NT2/D1 (cell line): ENCODE data around the gene RGS7.

Experiments
- SUZ12 ChIP-seq: IDR thresholded peaks from 2 replicates; pipeline ENCODE4 v1.6.1; 2011; ENCODE audit not compliant: insufficient read length, insufficient read depth; ENCODE audit errors: extremely low read depth
- ZNF274 ChIP-seq: IDR thresholded peaks from 2 replicates; pipeline ENCODE4 v1.6.1; 2011; ENCODE audit warnings: mild to moderate bottlenecking, low read depth, low read length

DNA sequence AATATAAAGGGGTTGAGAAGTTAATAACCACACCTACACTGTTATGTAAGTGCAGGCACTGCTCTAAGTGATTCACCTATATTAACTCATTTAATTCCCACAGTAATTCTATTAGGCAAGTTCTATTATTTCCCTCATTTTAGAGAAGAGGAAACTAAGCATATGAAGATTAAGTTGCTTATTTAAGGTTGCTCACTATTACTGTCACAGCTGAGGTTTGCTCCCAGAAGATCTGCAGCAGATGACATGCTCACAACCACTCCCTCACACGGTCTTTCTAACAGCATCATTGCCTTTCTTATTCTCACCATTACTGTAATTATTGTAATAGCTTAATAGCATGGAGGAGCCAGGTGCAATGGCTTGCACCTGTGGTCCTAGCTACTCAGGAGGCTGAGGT is 548.6 kb downstream of the RGS7 start:
- TF ChIP-seq SUZ12, result no peak
- no peak for TF ChIP-seq ZNF274
